ENCODE data around the gene FAM168A. TPM values are rescaled to one million over a fixed set of nuclear protein-coding genes. Genes with fewer than 3 reads are reported as not detected.
A peak's percentile ranks its signal among the peaks of the same experiment; 100 is the strongest.

Gene FAM168A
- polyA plus RNA-seq, 1 donor = 22.9 TPM

DNA sequence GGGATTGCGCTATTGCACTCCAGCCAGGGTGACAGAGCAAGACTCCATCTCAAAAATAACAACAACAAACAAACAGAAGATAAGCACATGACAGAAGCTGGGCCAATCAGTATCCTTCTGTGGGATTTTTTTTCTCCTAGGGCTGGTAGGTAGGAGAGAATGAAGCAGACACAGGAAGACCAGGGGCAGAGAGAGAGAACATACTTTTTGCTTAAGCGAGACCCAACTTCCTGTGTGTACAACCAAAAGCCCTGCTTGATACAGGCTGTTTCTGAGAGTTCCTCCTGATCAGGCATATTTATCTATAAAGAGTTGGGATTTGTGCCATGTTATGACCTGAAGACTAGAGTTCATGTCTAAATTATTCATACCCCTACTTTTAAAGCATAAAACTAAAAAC lies 36.1 kb upstream of the FAM168A start:
- Histone ChIP-seq H3K27me3 (ENCODE audit: control insufficient read depth, insufficient read depth, low read length) (no peaks in the 10 kb centered on the region), H3K36me3 (ENCODE audit: control insufficient read depth, insufficient read depth, low read length) (no peaks in the 10 kb centered on the region), H3K9me3 (ENCODE audit: control insufficient read depth, low read depth, low read length) (no peaks in the 10 kb centered on the region), H3K4me3 (ENCODE audit: low read length) (no peak overlapping the region), H3K27ac (ENCODE audit: low read length) (no peak overlapping the region), H3K4me1 (ENCODE audit: control insufficient read depth, insufficient read depth, low read length) (no peaks in the 10 kb centered on the region)
- no peak for DNase-seq
- no CpG with 5 or more reads among the region's 2 CpGs for WGBS (ENCODE audit: insufficient coverage, low lambda C conversion rate)

DNA sequence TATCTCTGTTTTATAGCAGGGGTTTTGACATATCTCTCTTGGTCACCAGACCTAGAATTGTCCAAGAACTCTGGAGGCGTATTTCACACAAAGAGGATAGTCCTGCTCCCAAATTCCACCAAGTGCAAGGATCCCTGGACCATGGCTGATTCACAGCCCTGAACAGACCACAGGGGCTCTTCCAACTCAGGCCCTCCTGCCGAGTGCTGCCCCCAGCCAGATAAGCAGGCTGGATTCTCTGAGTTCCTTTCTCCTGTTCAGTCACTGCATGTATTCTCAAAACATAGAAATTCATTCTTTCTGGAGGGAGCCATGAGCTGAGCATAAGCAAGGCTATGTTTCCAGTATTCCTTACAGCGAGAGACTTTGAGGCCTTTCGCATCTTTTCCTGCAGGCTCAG lies 35.1 kb upstream of the FAM168A start:
- no peaks in the 10 kb centered on the region for H3K4me1 ChIP-seq (ENCODE audit: control insufficient read depth, insufficient read depth, low read length)
- no peak overlapping the region for H3K4me3 ChIP-seq (ENCODE audit: low read length)
- DNase-seq = no peak
- no peaks in the 10 kb centered on the region for H3K36me3 ChIP-seq (ENCODE audit: control insufficient read depth, insufficient read depth, low read length)
- H3K9me3 ChIP-seq (ENCODE audit: control insufficient read depth, low read depth, low read length) = no peaks in the 10 kb centered on the region
- no peak overlapping the region for H3K27ac ChIP-seq (ENCODE audit: low read length)
- 100% methylated on average over 1 of the region's 4 CpGs for WGBS (ENCODE audit: insufficient coverage, low lambda C conversion rate)
- no peaks in the 10 kb centered on the region for H3K27me3 ChIP-seq (ENCODE audit: control insufficient read depth, insufficient read depth, low read length)

DNA sequence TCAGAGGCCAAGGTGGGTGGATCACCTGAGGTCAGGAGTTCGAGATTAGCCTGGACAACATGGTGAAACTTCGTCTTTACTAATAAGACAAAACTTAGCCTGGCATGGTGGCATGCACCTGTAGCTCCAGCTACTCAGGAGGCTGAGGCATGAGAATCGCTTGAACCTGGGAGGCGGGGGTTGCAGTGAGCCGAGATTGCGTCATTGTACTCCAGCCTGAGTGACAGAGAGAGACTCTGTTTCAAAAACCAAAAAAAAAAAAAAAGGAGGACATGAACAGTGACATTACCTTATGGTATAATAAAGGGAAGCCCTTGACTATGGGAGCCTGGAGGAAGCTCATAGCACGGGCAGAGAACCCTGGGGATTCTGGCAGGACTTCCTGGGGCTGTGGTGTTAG lies 32.0 kb upstream of the FAM168A start:
- no peaks in the 10 kb centered on the region for H3K4me1 ChIP-seq (ENCODE audit: control insufficient read depth, insufficient read depth, low read length)
- no peaks in the 10 kb centered on the region for H3K36me3 ChIP-seq (ENCODE audit: control insufficient read depth, insufficient read depth, low read length)
- H3K9me3 ChIP-seq (ENCODE audit: control insufficient read depth, low read depth, low read length) = no peaks in the 10 kb centered on the region
- no CpG with 5 or more reads among the region's 7 CpGs for WGBS (ENCODE audit: insufficient coverage, low lambda C conversion rate)
- H3K27me3 ChIP-seq (ENCODE audit: control insufficient read depth, insufficient read depth, low read length) = peaks cover 3% of the 10 kb centered on the region
- no peak overlapping the region for H3K27ac ChIP-seq (ENCODE audit: low read length)
- DNase-seq = no peak
- no peak overlapping the region for H3K4me3 ChIP-seq (ENCODE audit: low read length)

DNA sequence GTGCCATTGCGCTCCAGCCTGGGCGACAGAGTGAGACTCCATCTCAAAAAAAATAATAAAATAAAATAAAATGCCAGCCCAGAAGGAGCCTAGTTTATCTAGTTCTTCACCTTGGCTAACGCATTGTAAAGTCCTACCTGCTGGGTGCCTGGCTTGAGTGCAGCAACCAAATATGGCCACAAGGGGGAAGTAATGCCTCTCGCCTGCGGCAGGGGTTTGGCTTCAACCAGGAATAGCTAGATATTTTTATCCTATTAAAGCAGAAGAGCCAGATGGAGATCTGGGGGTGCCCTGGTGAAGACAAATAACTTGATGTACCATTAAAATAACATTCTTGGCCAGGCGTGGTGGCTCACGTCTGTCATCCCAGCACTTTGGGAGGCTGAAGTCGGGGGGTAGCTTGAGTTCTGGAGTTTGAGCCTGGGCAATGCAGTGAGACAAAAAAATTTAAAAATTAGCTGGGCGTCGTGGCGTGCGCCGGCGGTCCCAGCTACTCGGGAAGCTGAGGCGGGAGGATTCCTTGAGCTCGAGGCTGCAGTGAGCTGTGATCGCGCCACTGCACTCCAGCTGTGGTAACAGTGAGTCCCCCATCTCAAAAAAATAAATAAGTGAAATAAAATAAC lies 27.9 kb upstream of the FAM168A start:
- no peaks in the 10 kb centered on the region for H3K4me1 ChIP-seq (ENCODE audit: control insufficient read depth, insufficient read depth, low read length)
- WGBS (ENCODE audit: insufficient coverage, low lambda C conversion rate) = no CpG with 5 or more reads among the region's 19 CpGs
- H3K4me3 ChIP-seq (ENCODE audit: low read length) = no peak overlapping the region
- H3K27me3 ChIP-seq (ENCODE audit: control insufficient read depth, insufficient read depth, low read length) = peaks cover 9% of the 10 kb centered on the region
- no peaks in the 10 kb centered on the region for H3K36me3 ChIP-seq (ENCODE audit: control insufficient read depth, insufficient read depth, low read length)
- DNase-seq = peak; percentile 58 to 64
- H3K27ac ChIP-seq (ENCODE audit: low read length) = no peak overlapping the region
- no peaks in the 10 kb centered on the region for H3K9me3 ChIP-seq (ENCODE audit: control insufficient read depth, low read depth, low read length)

DNA sequence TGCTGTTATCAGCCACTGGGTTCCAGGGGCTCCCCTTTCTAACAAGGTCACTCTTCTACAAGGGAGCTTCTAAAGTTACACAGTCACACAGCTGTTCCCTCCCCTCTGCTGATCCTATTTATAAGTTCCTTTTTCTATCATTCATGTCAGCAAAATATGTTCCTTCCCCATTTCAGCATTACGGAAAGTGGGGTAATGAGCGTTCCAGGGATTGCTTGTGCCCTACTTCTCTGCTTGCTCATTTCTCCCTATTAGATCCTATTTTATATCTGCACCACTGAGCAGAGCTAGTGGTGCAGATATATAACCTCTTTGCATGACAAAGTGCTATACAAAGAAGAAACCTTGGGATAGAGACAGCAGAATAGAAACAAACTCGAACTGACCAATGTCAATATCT lies 25.8 kb upstream of the FAM168A start:
- Histone ChIP-seq H3K36me3 (ENCODE audit: control insufficient read depth, insufficient read depth, low read length) (no peaks in the 10 kb centered on the region), H3K9me3 (ENCODE audit: control insufficient read depth, low read depth, low read length) (no peaks in the 10 kb centered on the region), H3K27ac (ENCODE audit: low read length) (no peak overlapping the region), H3K4me3 (ENCODE audit: low read length) (no peak overlapping the region), H3K4me1 (ENCODE audit: control insufficient read depth, insufficient read depth, low read length) (no peaks in the 10 kb centered on the region), H3K27me3 (ENCODE audit: control insufficient read depth, insufficient read depth, low read length) (peaks cover 9% of the 10 kb centered on the region)
- DNase-seq = no peak
- 86% methylated on average over 1 of the region's 3 CpGs for WGBS (ENCODE audit: insufficient coverage, low lambda C conversion rate)

DNA sequence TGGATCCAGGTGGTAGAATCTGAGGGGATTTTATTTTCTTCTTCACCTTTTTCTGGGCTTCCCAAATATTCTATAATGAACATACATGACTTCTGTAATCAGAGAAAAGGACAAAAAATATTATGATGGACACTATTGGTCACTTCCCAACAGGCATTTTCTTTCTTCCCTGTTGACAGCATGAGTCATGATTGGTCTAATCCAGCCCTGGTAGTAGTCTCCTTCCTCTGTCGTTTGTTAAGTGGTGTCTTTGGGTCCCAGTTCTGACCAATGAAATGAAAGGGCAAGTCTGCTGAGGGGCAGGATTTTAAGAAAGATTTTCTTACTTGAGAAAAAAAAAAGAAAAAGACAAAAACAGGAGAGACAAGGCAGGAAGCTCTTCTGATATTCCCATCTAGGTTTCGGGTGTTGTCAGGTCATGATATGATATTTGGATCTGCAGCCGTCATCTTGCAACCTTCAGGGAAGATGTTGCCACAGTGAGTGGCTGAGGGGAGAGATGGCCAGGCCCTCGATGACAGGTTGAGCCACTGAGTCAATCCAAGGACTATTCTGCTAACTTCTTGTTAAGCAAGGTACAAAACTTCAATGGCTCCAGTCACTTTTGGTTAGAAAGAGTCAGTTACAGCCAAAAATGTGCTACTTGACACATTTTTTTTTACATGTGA lies 25.1 kb upstream of the FAM168A start:
- WGBS (ENCODE audit: insufficient coverage, low lambda C conversion rate) = no CpG with 5 or more reads among the region's 4 CpGs
- no peaks in the 10 kb centered on the region for H3K36me3 ChIP-seq (ENCODE audit: control insufficient read depth, insufficient read depth, low read length)
- no peak overlapping the region for H3K4me3 ChIP-seq (ENCODE audit: low read length)
- no peak overlapping the region for H3K27ac ChIP-seq (ENCODE audit: low read length)
- no peaks in the 10 kb centered on the region for H3K4me1 ChIP-seq (ENCODE audit: control insufficient read depth, insufficient read depth, low read length)
- H3K9me3 ChIP-seq (ENCODE audit: control insufficient read depth, low read depth, low read length) = no peaks in the 10 kb centered on the region
- no peak for DNase-seq
- peaks cover 9% of the 10 kb centered on the region for H3K27me3 ChIP-seq (ENCODE audit: control insufficient read depth, insufficient read depth, low read length)

DNA sequence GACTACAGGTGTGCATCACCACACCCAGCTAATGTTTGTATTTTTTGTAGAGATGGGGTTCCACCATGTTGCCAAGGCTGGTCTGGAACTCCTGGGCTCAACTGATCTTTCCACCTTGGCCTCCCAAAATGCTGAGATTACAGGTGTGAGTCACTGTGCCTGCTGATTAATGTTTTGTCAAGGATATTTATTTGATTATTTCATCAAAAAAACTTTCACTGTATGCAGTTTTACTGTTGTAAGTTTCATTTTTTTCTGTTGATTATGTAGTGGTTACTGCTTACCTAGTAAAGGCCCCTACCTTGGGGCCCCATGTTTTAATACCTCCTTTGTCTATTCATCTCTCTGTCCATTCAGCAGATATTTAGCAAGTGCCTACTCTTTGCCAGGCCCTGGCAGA lies 16.7 kb upstream of the FAM168A start:
- Histone ChIP-seq H3K36me3 (ENCODE audit: control insufficient read depth, insufficient read depth, low read length) (no peaks in the 10 kb centered on the region), H3K4me1 (ENCODE audit: control insufficient read depth, insufficient read depth, low read length) (no peaks in the 10 kb centered on the region), H3K27me3 (ENCODE audit: control insufficient read depth, insufficient read depth, low read length) (no peaks in the 10 kb centered on the region), H3K4me3 (ENCODE audit: low read length) (no peak overlapping the region), H3K27ac (ENCODE audit: low read length) (no peak overlapping the region), H3K9me3 (ENCODE audit: control insufficient read depth, low read depth, low read length) (no peaks in the 10 kb centered on the region)
- no peak for DNase-seq

DNA sequence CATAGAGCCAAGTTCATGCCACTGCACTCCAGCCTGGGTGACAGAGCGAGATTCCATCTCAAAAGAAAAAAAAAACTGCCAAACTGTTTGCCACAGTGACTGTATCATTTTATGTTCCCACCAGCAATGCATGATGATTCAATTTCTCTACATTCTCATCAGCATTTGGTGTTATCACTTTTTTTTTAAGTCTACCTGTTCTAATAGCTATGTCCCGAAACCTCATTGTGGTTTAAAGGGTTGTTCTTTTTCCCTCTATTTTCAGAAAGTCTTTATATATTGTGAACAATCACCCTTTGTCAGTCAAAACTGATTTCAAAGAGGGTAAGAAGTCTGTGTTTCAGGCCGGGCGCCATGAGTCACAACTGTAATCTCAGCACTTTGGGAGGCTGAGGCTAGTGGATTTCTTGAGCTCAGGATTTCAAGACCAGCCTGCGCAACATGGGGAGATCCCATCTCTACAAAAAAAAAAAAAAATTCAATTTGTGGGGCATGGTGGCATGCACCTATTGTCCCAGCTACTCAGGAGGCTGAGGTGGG lies 14.8 kb upstream of the FAM168A start:
- DNase-seq = no peak
- Histone ChIP-seq H3K4me3 (ENCODE audit: low read length) (no peak overlapping the region), H3K9me3 (ENCODE audit: control insufficient read depth, low read depth, low read length) (no peaks in the 10 kb centered on the region), H3K27ac (ENCODE audit: low read length) (no peak overlapping the region), H3K27me3 (ENCODE audit: control insufficient read depth, insufficient read depth, low read length) (no peaks in the 10 kb centered on the region), H3K36me3 (ENCODE audit: control insufficient read depth, insufficient read depth, low read length) (no peaks in the 10 kb centered on the region), H3K4me1 (ENCODE audit: control insufficient read depth, insufficient read depth, low read length) (no peaks in the 10 kb centered on the region)
- WGBS (ENCODE audit: insufficient coverage, low lambda C conversion rate) = no CpG with 5 or more reads among the region's 5 CpGs

DNA sequence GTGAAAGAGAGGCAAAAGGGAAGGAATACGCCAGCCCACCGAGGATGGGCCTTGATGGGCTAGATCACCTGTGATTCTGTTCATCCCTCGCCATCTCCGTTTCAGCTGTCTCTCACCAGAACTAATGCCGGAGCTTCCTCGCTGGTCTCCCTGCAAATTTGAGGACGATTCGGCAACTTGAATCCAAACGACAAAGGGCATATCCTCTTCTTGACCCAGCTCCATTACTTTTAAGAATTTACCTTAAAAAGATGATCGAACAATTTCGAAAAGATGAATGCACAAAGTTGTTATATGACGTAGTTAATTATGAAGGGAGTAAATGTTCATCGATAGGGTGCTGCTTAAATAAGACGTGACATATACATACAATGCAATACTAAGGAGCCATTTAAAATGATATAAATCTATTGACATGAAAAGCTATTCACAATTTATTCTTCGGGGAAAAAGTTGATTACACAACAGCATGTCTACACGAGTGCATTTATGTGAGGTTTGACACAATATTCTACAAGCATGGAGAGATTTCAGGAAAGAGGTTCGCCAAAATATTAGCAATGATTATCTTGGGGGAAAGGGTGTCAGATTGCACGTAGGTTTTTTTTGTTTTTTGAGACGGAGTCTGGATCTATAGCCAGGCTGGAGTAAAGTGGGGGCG lies 937 bp upstream of the FAM168A start:
- no peaks in the 10 kb centered on the region for H3K9me3 ChIP-seq (ENCODE audit: control insufficient read depth, low read depth, low read length)
- H3K36me3 ChIP-seq (ENCODE audit: control insufficient read depth, insufficient read depth, low read length) = no peaks in the 10 kb centered on the region
- peak overlapping the region; percentile 70 for H3K27ac ChIP-seq (ENCODE audit: low read length)
- H3K4me1 ChIP-seq (ENCODE audit: control insufficient read depth, insufficient read depth, low read length) = peaks cover 9% of the 10 kb centered on the region
- peak overlapping the region; percentile 95 for H3K4me3 ChIP-seq (ENCODE audit: low read length)
- H3K27me3 ChIP-seq (ENCODE audit: control insufficient read depth, insufficient read depth, low read length) = no peaks in the 10 kb centered on the region
- no peak for DNase-seq
- WGBS (ENCODE audit: insufficient coverage, low lambda C conversion rate) = 18% methylated on average over 5 of the region's 20 CpGs

DNA sequence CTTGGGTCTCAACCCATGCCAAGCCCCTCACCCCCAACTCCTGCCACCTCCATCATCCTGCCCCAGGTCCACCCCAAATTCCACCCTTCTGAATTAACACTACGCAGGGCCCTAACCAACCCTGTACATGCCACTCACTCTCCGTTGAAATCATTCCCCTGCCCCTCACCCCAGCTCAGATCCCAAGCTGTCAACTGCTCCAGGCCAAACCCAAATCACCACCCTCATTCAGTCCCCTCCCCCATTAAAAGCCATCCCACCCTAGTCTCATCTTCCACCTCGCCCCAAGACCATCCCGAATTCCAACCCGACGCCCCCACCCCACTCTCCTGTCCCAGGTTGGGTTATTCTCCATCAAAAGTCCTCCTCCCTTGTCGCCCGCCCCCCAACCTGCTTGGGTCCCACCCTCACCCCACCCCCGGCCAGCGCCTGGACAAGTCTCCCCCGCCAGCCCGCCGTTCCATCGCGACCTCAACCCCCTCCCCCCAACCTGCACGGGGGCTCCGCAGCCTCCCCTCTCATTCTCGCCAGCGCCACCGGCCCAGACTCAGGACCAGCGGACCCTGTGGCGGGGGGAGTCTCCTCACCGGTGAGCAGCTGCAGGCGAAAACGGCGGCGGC lies 466 bp downstream of the FAM168A start:
- H3K27me3 ChIP-seq (ENCODE audit: control insufficient read depth, insufficient read depth, low read length) = no peaks in the 10 kb centered on the region
- no peaks in the 10 kb centered on the region for H3K9me3 ChIP-seq (ENCODE audit: control insufficient read depth, low read depth, low read length)
- H3K36me3 ChIP-seq (ENCODE audit: control insufficient read depth, insufficient read depth, low read length) = no peaks in the 10 kb centered on the region
- H3K4me3 ChIP-seq (ENCODE audit: low read length) = peak overlapping the region; percentile 95
- no CpG with 5 or more reads among the region's 27 CpGs for WGBS (ENCODE audit: insufficient coverage, low lambda C conversion rate)
- peak overlapping the region; percentile 55 for H3K27ac ChIP-seq (ENCODE audit: low read length)
- peaks cover 9% of the 10 kb centered on the region for H3K4me1 ChIP-seq (ENCODE audit: control insufficient read depth, insufficient read depth, low read length)
- peak in 1 of 2 donors; percentile 9 for DNase-seq

Measured in large intestine (tissue), 3 donors.